Activated naive CD4-positive, alpha-beta T cell treated with anti-CD3 and anti-CD28 coated beads, Interleukin-2, amount 50 U/mL, for 24 hours (primary cell): ENCODE results near the gene LYSMD1.
A peak's percentile ranks its signal among the peaks of the same experiment; 100 is the strongest.

Experiments
- H3K27ac Mint-ChIP-seq: one replicate; pipeline ENCODE4 v1.8.0; 2021; ENCODE audit warnings: mild to moderate bottlenecking, mixed read lengths
- H3K27me3 Mint-ChIP-seq: one replicate; pipeline ENCODE4 v1.8.0; 2021; ENCODE audit warnings: mixed read lengths
- H3K36me3 Mint-ChIP-seq: one replicate; pipeline ENCODE4 v1.8.0; 2021; ENCODE audit warnings: mixed read lengths
- H3K4me1 Mint-ChIP-seq: one replicate; pipeline ENCODE4 v1.8.0; 2021; ENCODE audit warnings: mixed read lengths
- H3K4me3 Mint-ChIP-seq: one replicate; pipeline ENCODE4 v1.8.0; 2021; ENCODE audit warnings: mild to moderate bottlenecking, mixed read lengths
- H3K9me3 Mint-ChIP-seq: one replicate; pipeline ENCODE4 v1.8.0; 2021; ENCODE audit warnings: mixed read lengths

The LYSMD1 gene

GRCh38 chr1:151157067-151157531 lies 8.6 kb downstream of the LYSMD1 start:
- H3K27me3 Mint-ChIP-seq: no peaks in the 10 kb centered on the region
- peaks cover 15% of the 10 kb centered on the region for H3K36me3 Mint-ChIP-seq
- peaks cover 60% of the 10 kb centered on the region for H3K4me1 Mint-ChIP-seq
- H3K9me3 Mint-ChIP-seq: no peaks in the 10 kb centered on the region
- H3K4me3 Mint-ChIP-seq: peak overlapping the region; percentile 100
- peak overlapping the region; percentile 98 for H3K27ac Mint-ChIP-seq

DNA sequence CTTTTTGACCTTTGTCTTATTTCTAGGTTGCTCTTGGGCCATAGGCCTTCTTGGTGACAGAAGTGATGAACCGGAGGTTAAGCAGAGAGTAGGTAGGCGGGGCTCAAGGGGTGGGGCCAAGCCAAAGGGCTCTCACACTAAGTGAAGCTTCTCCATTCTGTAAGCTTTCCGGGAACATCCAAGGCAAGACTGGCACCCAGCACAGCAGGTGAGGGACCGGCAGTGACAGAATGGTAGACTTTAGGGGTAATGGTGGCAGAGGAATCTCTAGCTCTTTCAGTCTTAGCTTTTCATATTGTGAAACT lies 9.2 kb downstream of the LYSMD1 start, which contains the start of gene TNFAIP8L2:
TNFAIP8L2 (plus strand) TSS at position 135 of the 305 bp plus-strand sequence. CDS start 2,049 bp downstream, outside the sequence.
- peaks cover 13% of the 10 kb centered on the region for H3K36me3 Mint-ChIP-seq
- peaks cover 53% of the 10 kb centered on the region for H3K4me1 Mint-ChIP-seq
- H3K9me3 Mint-ChIP-seq: no peaks in the 10 kb centered on the region
- H3K27ac Mint-ChIP-seq: peak within 1 kb of the TSS; percentile 98
- H3K27me3 Mint-ChIP-seq: no peaks in the 10 kb centered on the region
- peak within 1 kb of the TSS; percentile 100 for H3K4me3 Mint-ChIP-seq

- no peaks in the 10 kb centered on the region for H3K27me3 Mint-ChIP-seq
- peaks cover 17% of the 10 kb centered on the region for H3K4me1 Mint-ChIP-seq
- H3K27ac Mint-ChIP-seq: no peak overlapping the region
- peak overlapping the region; percentile 91 for H3K4me3 Mint-ChIP-seq
- no peaks in the 10 kb centered on the region for H3K9me3 Mint-ChIP-seq
- H3K36me3 Mint-ChIP-seq: no peaks in the 10 kb centered on the region
Measured at GRCh38 chr1:151147665-151148064, 18.0 kb downstream of the LYSMD1 start.

DNA sequence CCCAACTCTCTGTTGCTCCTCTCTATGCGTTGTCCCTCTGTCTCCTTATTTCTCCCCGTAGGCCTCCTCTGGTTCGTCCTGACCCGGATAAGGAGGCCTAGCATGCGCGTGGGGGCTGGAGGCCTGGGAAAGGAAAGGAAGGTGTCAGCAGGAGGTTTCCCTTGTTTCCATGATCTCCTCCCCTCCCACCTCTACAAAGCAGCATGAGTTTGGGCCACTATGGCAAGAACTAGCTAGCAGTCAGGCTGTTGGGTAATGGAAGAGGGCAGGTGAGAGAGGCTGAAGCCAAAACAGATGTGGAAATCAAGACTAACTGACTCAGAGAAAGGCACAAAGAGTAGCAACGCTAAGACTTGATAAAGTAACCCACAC lies 18.6 kb downstream of the LYSMD1 start:
- Mint-ChIP-seq H3K36me3 (no peaks in the 10 kb centered on the region), H3K4me3 (peak overlapping the region; percentile 91), H3K9me3 (no peaks in the 10 kb centered on the region), H3K27me3 (no peaks in the 10 kb centered on the region), H3K27ac (no peak overlapping the region), H3K4me1 (peaks cover 17% of the 10 kb centered on the region)

GRCh38 chr1:151146412-151147131 lies 19.1 kb downstream of the LYSMD1 start, which contains the start of gene SEMA6C:
TSS of gene SEMA6C (minus strand) at chr1:151146631. CDS start at chr1:151142621, 4,010 bp downstream.
- H3K27ac Mint-ChIP-seq: peak within 1 kb of the TSS; percentile 63
- no peaks in the 10 kb centered on the region for H3K9me3 Mint-ChIP-seq
- peak within 1 kb of the TSS; percentile 91 for H3K4me3 Mint-ChIP-seq
- H3K36me3 Mint-ChIP-seq: no peaks in the 10 kb centered on the region
- peaks cover 17% of the 10 kb centered on the region for H3K4me1 Mint-ChIP-seq
- H3K27me3 Mint-ChIP-seq: no peaks in the 10 kb centered on the region

DNA sequence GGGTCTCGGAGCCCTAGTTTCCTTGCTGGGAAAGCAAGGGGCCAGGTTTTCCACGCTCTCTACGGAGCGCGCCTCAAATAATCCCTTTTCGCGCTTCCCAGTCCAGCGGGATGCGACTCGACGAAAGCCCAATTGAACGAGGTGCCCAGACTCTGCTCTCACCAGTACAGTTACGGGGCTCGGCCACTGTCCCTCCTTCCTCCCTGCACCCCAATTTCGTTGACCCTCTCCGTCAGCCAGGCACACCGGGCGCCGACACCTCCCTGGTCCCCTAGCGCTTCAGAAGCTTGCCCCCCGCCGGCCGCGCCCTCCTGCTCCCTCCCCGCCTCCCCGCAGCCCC lies 19.7 kb downstream of the LYSMD1 start:
- Mint-ChIP-seq H3K4me1 (peaks cover 17% of the 10 kb centered on the region), H3K27me3 (no peaks in the 10 kb centered on the region), H3K36me3 (no peaks in the 10 kb centered on the region), H3K27ac (no peak overlapping the region), H3K9me3 (no peaks in the 10 kb centered on the region), H3K4me3 (peak overlapping the region; percentile 91)

DNA sequence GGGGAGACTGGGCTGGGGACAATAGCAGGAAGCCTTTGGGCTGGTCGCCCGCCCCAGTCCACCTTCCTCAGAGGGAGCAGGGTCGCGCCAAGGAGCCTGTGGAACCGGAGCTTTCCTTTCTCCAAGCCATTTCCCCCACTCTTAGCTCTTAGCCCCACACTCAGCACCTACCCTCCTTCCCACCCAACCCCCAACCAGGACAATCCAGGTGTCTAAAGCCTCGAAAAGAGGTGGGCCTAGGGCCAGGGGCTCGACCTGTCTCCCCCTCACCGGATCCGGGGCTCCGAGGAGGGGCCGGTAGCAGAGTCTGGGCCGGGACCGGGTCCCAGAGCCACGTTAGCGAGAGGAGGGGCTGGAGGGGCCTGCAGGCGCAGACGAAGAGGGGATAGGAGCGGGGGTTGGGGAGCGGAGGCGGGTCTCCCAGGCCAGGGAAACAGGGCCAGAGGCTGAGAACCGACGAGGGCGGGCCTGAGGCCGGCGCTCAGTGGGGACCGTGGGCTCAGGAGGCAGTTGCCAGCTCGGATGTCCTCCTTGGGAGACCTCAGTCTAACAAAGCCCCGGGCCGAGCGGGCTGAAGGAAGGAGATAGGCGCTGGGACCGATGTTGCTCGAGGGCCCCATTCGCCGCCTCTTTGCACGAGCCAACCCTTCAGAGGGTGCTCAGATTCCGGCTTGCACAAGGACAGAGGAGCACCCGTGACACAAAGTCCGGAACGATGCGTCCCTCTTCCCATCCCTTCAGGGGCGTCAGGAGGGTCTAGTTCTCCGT lies 20.2 kb downstream of the LYSMD1 start:
- no peaks in the 10 kb centered on the region for H3K9me3 Mint-ChIP-seq
- H3K27ac Mint-ChIP-seq: no peak overlapping the region
- peak overlapping the region; percentile 91 for H3K4me3 Mint-ChIP-seq
- no peaks in the 10 kb centered on the region for H3K27me3 Mint-ChIP-seq
- peaks cover 17% of the 10 kb centered on the region for H3K4me1 Mint-ChIP-seq
- no peaks in the 10 kb centered on the region for H3K36me3 Mint-ChIP-seq

DNA sequence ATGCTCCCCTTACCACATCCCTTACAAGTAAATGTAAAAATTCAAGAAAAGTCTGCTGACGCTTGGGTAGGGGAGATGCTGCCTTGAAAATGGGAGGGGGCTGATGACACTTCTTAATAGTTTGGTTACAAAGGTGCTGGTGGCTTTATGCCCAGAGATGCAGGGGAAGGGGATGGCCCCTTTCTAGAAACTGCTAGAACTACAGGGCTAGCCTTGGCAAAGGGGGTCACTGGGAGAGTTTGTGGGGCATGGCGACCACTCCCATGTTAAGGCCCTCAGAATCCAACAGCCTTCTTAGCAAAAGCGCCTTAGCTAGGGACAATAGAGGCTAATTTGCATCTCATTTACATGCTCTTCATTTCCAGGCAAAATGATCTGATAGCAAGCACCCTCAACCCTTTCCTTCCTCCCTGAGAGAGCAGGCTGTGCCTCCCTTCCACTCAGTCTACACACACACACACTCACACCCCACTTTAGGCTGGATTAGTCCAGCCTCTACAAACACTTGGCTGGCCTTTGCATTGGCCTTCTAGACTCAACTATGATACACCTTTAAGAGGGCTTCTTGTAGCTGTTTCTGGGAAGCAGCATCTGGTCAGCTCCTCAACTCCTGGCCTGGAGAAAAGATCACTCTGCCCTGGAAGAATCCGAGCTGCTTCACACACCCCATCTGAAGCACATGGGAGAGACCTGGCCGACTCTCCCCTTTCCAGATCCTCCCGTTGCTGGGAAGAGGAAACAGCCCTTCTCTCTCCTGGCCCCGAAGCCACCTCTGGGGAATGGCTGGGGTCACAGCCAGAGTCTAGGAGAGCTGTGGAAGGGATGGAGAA lies 21.0 kb downstream of the LYSMD1 start:
- Mint-ChIP-seq H3K27me3 (no peaks in the 10 kb centered on the region), H3K36me3 (no peaks in the 10 kb centered on the region), H3K4me3 (no peak overlapping the region), H3K4me1 (peaks cover 17% of the 10 kb centered on the region), H3K9me3 (no peaks in the 10 kb centered on the region), H3K27ac (no peak overlapping the region)

GRCh38 chr1:151143986-151144385 lies 21.7 kb downstream of the LYSMD1 start:
- Mint-ChIP-seq H3K4me1 (peaks cover 17% of the 10 kb centered on the region), H3K4me3 (no peak overlapping the region), H3K36me3 (no peaks in the 10 kb centered on the region), H3K27ac (no peak overlapping the region), H3K27me3 (no peaks in the 10 kb centered on the region), H3K9me3 (no peaks in the 10 kb centered on the region)

DNA sequence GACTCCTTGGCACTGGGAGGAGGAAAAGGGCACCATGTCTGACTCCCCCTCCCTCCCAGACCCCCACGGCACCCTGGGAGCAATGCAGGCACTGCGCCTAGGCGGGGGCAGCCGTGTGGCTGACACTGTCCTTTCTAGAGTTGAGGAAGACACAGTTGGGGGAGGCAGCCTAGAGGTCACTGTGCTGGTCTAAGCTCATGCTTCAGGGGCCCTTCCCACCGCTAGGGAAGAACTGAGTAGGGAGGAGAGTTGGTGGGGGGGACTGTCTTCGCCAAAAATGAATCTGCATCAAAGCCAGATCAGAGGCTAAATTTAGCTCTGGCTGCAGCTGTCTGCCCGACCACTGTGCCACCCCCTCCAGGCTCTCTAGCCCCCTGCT lies 22.7 kb downstream of the LYSMD1 start:
- H3K27ac Mint-ChIP-seq: no peak overlapping the region
- no peak overlapping the region for H3K4me3 Mint-ChIP-seq
- no peaks in the 10 kb centered on the region for H3K27me3 Mint-ChIP-seq
- no peaks in the 10 kb centered on the region for H3K9me3 Mint-ChIP-seq
- H3K36me3 Mint-ChIP-seq: no peaks in the 10 kb centered on the region
- H3K4me1 Mint-ChIP-seq: peaks cover 17% of the 10 kb centered on the region

DNA sequence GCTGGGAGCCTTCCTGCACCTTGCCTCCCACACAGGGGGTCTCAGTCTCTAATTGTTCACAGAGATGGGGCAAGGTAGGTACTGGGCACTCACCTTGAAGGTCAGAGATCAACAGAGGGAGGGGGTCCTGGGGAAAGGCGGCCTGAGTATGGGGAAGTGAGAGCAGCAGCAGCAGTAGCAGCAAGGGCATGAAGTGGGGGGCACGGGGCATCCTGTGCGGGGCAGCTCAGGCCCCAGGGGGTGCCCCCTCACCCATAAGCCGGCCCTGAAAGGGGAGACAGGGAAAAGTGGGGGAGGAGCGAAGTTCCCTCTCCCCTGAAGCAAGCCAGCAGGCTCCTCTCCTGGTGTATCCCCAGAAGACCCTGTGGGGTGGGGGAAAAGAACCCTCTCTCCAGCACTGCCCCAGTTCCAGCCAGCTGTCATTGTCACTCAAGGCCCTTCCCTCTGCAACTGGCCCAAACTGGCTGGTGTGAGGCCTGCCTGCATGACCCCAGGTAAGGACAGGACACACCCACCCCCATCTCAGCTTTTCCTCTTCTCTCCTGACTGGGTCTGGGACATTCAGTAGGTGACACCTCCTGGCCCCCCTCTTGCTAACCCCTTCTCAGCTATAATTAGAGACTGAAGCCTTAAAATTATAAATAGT lies 23.2 kb downstream of the LYSMD1 start:
- no peaks in the 10 kb centered on the region for H3K9me3 Mint-ChIP-seq
- H3K27ac Mint-ChIP-seq: no peak overlapping the region

GRCh38 chr1:151137789-151138188 lies 27.9 kb downstream of the LYSMD1 start:
- Mint-ChIP-seq H3K27me3 (no peaks in the 10 kb centered on the region), H3K4me3 (no peak overlapping the region), H3K36me3 (peaks cover 1% of the 10 kb centered on the region), H3K4me1 (no peaks in the 10 kb centered on the region), H3K9me3 (no peaks in the 10 kb centered on the region), H3K27ac (no peak overlapping the region)

More for the DNA sequence above, 23.2 kb downstream of the LYSMD1 start:
- no peaks in the 10 kb centered on the region for H3K27me3 Mint-ChIP-seq
- no peaks in the 10 kb centered on the region for H3K36me3 Mint-ChIP-seq
- peaks cover 17% of the 10 kb centered on the region for H3K4me1 Mint-ChIP-seq
- no peak overlapping the region for H3K4me3 Mint-ChIP-seq

- no peak overlapping the region for H3K27ac Mint-ChIP-seq
- H3K27me3 Mint-ChIP-seq: no peaks in the 10 kb centered on the region
- no peaks in the 10 kb centered on the region for H3K9me3 Mint-ChIP-seq
- H3K4me1 Mint-ChIP-seq: peaks cover 5% of the 10 kb centered on the region
- no peak overlapping the region for H3K4me3 Mint-ChIP-seq
- peaks cover 1% of the 10 kb centered on the region for H3K36me3 Mint-ChIP-seq
Measured at GRCh38 chr1:151135433-151136385, 30.0 kb downstream of the LYSMD1 start.

GRCh38 chr1:151134991-151135390 lies 30.7 kb downstream of the LYSMD1 start:
- peaks cover 1% of the 10 kb centered on the region for H3K36me3 Mint-ChIP-seq
- no peaks in the 10 kb centered on the region for H3K9me3 Mint-ChIP-seq
- peaks cover 8% of the 10 kb centered on the region for H3K4me1 Mint-ChIP-seq
- H3K4me3 Mint-ChIP-seq: no peak overlapping the region
- H3K27me3 Mint-ChIP-seq: no peaks in the 10 kb centered on the region
- H3K27ac Mint-ChIP-seq: no peak overlapping the region
